PC-3 (cell line): ENCODE results near the gene PRKN. TPM values are rescaled to one million over a fixed set of nuclear protein-coding genes. Genes with fewer than 3 reads are reported as not detected.

Experiments used
- ATAC-seq: fragments of 200-7000 bp; cut with Tn5 transposase; 2 replicates; pipeline ENCODE4 v1.9.1; 2020; ENCODE audit warnings: mild to moderate bottlenecking, moderate library complexity
- BruUV-seq: library from RNA; stranded (reverse); fragments of 400-500 nt; replicated peaks from 2 replicates; lab custom pipeline; 2021; lab: Mats Ljungman, UMichigan
- CTCF ChIA-PET: fragments of 300-600 bp; sonication (Branson Sonifier 250); formaldehyde crosslinking; loops from one replicate; lab custom pipeline; 2022; ENCODE audit warnings: antibody characterized with exemption; lab: Charles Lee
- POLR2A ChIA-PET: fragments of 300-600 bp; sonication (Branson Sonifier 250); formaldehyde crosslinking; loops from one replicate; lab custom pipeline; 2022; ENCODE audit warnings: antibody characterized with exemption; ENCODE audit not compliant: unreplicated experiment; lab: Charles Lee
- DNase-seq: peaks from one replicate; pipeline ENCODE4 v3.0.0-alpha.2; 2015
- H2AFZ ChIP-seq: fragments of 300-600 bp; sonication (generic); 2 replicates; pipeline ENCODE4 v1.6.0; 2016; ENCODE audit warnings: antibody characterized with exemption, low read length
- H3F3A ChIP-seq: fragments of 300-600 bp; sonication (generic); one replicate; pipeline ENCODE4 v1.6.0; 2017; ENCODE audit warnings: antibody characterized with exemption, low read length, control low read depth, mild to moderate bottlenecking; ENCODE audit not compliant: unreplicated experiment
- H3K27ac ChIP-seq: fragments of 300-600 bp; sonication (generic); 2 replicates; pipeline ENCODE4 v1.5.1; 2016; ENCODE audit warnings: mild to moderate bottlenecking, low read length
- H3K27me3 ChIP-seq: fragments of 300-600 bp; sonication (generic); 2 replicates; pipeline ENCODE4 v1.6.1; 2016; ENCODE audit warnings: low read length, mixed read lengths
- H3K36me3 ChIP-seq: fragments of 300-600 bp; sonication (generic); 2 replicates; pipeline ENCODE4 v1.6.1; 2016; ENCODE audit warnings: low read depth, mixed run types, low read length, mixed read lengths
- H3K4me1 ChIP-seq: fragments of 300-600 bp; sonication (generic); 2 replicates; pipeline ENCODE4 v1.5.1; 2016; ENCODE audit warnings: low read length; ENCODE audit not compliant: insufficient read depth
- H3K4me2 ChIP-seq: fragments of 300-600 bp; sonication (generic); 2 replicates; pipeline ENCODE4 v1.6.0; 2016; ENCODE audit warnings: low read length
- H3K4me3 ChIP-seq: fragments of 300-600 bp; sonication (generic); 2 replicates; pipeline ENCODE4 v1.5.1; 2016; ENCODE audit warnings: mild to moderate bottlenecking, low read length, mixed read lengths
- H3K79me2 ChIP-seq: fragments of 300-600 bp; sonication (generic); 2 replicates; pipeline ENCODE4 v1.6.1; 2017; ENCODE audit warnings: low read length, mixed read lengths
- H3K9ac ChIP-seq: fragments of 300-600 bp; sonication (generic); 2 replicates; pipeline ENCODE4 v1.6.0; 2016; ENCODE audit warnings: mild to moderate bottlenecking, low read length
- H3K9me2 ChIP-seq: fragments of 300-600 bp; sonication (generic); replicated peaks from 2 replicates; pipeline ENCODE4 v1.6.1; 2016; ENCODE audit warnings: mixed run types, low read length, mixed read lengths
- H3K9me3 ChIP-seq: fragments of 300-600 bp; sonication (generic); 2 replicates; pipeline ENCODE4 v1.6.1; 2016; ENCODE audit warnings: low read length, mixed read lengths
- H4K20me1 ChIP-seq: fragments of 300-600 bp; sonication (generic); 2 replicates; pipeline ENCODE4 v1.6.1; 2016; ENCODE audit warnings: low read length, mixed read lengths
- EZH2 ChIP-seq: fragments of 300-600 bp; sonication (generic); IDR thresholded peaks from one replicate; pipeline ENCODE4 v1.6.1; 2017; ENCODE audit warnings: antibody characterized with exemption, mild to moderate bottlenecking, low read length; ENCODE audit not compliant: unreplicated experiment
- EZH2phosphoT487 ChIP-seq: fragments of 300-600 bp; sonication (generic); IDR thresholded peaks from 2 replicates; pipeline ENCODE4 v1.6.1; 2018; ENCODE audit warnings: mild to moderate bottlenecking, antibody characterized with exemption, low read length, borderline replicate concordance
- intact Hi-C: fragments of 100-400 bp; cut with micrococcal nuclease; formaldehyde crosslinking; loops from 2 replicates; pipeline ENCODE4 v1.9.0; 2023
- total RNA-seq: library from RNA; depleted of rRNA; stranded (reverse); fragments of >200 nt; gene quantifications from 2 replicates; pipeline ENCODE4 v1.2.3, GENCODE V29; 2014
- TF ChIP-seq, protein P1 (sequence below): fragments of 300-600 bp; sonication (generic); conservative IDR thresholded peaks from 2 replicates; pipeline ENCODE4 v1.5.1; 2017; ENCODE audit warnings: antibody characterized with exemption, low read depth, mild to moderate bottlenecking, low read length

PRKN gene
- total RNA-seq, 1 experiment from 2014 or later, result not detected

DNA sequence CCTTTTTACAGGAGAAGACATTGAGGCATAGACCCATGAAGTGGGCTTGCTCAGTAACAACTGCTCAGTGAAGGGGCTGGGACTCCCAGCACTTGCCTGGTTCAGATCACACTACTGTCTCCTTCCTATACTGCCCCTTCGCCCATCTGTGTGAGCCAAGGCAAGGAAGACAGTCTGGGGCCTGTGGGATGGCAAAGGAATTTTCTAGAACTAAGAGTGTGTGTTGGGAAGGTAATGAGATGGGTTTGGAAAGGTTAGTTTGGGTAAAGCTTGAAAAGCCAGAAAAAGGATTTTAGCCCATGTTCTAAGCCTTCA lies 1240.4 kb downstream of the PRKN start:
- CTCF ChIA-PET, result no interaction called here
- Histone ChIP-seq H2AFZ (peak overlapping the region; percentile 31; the same call in 1 of the 2 replicates), H3F3A (no peaks in the 10 kb centered on the region), H3K4me3 (no peak overlapping the region), H3K27ac (peak overlapping the region; percentile 76), H3K4me1 (peaks cover 26% of the 10 kb centered on the region), H3K4me2 (peak overlapping the region; percentile 70), H3K79me2 (no peaks in the 10 kb centered on the region), H3K9ac (no peak overlapping the region), H4K20me1 (no peaks in the 10 kb centered on the region), H3K9me2 (no peaks in the 10 kb centered on the region), H3K27me3 (no peaks in the 10 kb centered on the region), H3K36me3 (no peaks in the 10 kb centered on the region), H3K9me3 (no peaks in the 10 kb centered on the region)
- DNase-seq, result no peak
- intact Hi-C loops, result no loop called here
- BruUV-seq, result no TSS peak
- no peak for ATAC-seq
- POLR2A ChIA-PET, result no interaction called here
- no peak for TF ChIP-seq EZH2
- no peak for TF ChIP-seq EZH2phosphoT487
- TF ChIP-seq, protein P1, sequence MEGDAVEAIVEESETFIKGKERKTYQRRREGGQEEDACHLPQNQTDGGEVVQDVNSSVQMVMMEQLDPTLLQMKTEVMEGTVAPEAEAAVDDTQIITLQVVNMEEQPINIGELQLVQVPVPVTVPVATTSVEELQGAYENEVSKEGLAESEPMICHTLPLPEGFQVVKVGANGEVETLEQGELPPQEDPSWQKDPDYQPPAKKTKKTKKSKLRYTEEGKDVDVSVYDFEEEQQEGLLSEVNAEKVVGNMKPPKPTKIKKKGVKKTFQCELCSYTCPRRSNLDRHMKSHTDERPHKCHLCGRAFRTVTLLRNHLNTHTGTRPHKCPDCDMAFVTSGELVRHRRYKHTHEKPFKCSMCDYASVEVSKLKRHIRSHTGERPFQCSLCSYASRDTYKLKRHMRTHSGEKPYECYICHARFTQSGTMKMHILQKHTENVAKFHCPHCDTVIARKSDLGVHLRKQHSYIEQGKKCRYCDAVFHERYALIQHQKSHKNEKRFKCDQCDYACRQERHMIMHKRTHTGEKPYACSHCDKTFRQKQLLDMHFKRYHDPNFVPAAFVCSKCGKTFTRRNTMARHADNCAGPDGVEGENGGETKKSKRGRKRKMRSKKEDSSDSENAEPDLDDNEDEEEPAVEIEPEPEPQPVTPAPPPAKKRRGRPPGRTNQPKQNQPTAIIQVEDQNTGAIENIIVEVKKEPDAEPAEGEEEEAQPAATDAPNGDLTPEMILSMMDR, result no peak

DNA sequence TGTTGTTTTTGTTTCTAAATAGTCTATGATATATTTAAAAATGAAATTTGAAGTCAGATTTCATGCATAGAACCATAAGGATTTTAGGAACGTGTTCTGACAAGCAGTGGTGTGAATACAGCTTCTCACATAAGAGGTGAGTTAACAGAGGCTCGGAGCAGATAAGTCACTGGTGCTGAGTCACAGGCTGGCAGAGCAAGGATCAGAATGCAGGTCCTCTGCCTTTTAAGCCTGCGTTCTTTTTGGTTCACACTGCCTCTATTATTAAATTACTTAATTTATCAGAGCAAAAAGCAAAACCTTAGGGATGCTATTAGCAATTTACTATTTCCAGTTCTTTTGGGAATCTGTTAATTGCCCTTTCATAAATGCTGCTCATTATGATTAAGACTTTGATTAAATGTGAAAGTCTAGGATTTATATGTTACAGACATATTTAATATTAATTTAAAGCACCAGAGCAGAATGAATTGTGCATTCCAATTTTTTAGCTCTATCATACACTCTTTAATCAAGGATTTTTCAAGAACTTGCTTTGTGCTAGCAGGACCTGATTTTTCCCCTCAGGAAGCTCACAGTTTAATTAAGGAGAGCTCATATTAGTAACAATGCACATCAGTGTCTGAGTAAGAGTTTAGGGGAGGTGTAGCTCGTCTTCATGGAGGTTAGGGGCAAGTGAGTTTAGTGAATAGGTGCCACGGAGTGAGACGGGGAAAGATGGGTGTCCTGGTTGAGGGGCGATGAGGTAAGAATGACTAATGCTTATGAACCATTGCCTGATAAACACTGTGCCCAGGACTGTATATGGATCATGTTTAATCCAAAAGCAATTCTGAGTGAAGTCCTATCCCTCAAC lies 1241.0 kb downstream of the PRKN start:
- peak overlapping the region; percentile 31; the same call in 1 of the 2 replicates for H2AFZ ChIP-seq

More for the DNA sequence above, 1241.0 kb downstream of the PRKN start:
- ChIA-PET POLR2A (no interaction called here), CTCF (no interaction called here)
- no TSS peak for BruUV-seq
- intact Hi-C loops, result no loop called here
- Histone ChIP-seq H3K9me2 (no peaks in the 10 kb centered on the region), H4K20me1 (no peaks in the 10 kb centered on the region), H3K4me3 (peak overlapping the region; percentile 41; the same call in 1 of the 2 replicates), H3K27me3 (no peaks in the 10 kb centered on the region), H3K9ac (no peak overlapping the region), H3K4me1 (peaks cover 26% of the 10 kb centered on the region), H3K4me2 (peak overlapping the region; percentile 70), H3K79me2 (no peaks in the 10 kb centered on the region), H3K27ac (peak overlapping the region; percentile 76), H3K9me3 (no peaks in the 10 kb centered on the region), H3F3A (no peaks in the 10 kb centered on the region), H3K36me3 (no peaks in the 10 kb centered on the region)
- ATAC-seq (no peak), DNase-seq (peak; percentile 72)
- TF ChIP-seq EZH2phosphoT487 (no peak), EZH2 (no peak)
- TF ChIP-seq, protein P1, result no peak
